Measurements from ENCODE around the gene PPEF1. TPM values are rescaled to one million over a fixed set of nuclear protein-coding genes. Genes with fewer than 3 reads are reported as not detected.

The PPEF1 gene
- total and polyA plus RNA-seq, 2 of the 13 experiments (the other 11 are each of a cell fraction or from before 2014, with no cell fraction given) = not detected

DNA sequence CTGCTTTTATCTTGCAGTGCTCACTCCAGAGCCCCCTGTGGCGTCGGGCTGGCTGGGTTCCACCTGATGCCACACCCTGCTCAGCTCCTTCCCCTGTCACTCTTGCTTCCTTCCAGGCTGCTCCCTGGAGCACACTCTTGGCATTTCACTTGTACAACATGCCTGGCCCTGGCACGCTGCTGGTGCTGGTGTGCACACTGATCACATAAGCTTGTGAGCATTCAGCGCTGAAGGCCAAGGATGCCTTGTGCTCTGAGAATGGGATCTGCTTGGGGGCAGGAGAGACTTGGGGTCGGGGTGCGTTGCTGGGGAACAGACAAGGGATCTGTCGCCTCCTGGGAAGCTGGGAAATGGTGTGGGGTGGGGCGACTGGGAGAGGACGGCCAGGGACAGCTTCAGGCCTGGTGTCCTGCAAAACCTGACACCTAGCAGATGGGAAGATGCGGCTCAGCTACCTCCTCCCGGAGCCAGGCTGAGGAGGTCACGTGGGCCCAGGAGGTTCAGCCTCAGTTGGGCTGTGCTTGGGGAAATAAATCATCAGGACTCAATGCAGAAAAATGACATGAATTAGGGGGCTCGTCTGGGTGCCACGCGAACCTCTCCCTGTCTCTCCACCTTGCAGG lies 167.9 kb downstream of the PPEF1 start (continued):
- TF ChIP-seq, protein P1, sequence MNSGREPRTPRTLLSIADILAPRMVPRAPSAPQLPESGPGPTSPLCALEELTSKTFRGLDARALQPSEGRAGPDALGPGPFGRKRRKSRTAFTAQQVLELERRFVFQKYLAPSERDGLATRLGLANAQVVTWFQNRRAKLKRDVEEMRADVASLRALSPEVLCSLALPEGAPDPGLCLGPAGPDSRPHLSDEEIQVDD (CRISPR knock-in tag; IDR thresholded peaks at IDR 0.05; ENCODE audit: borderline replicate concordance) = no peak
- TF ChIP-seq JUND (CRISPR knock-in tag; IDR thresholded peaks at IDR 0.05) (no peak), NCOR1 (IDR thresholded peaks at IDR 0.05; ENCODE audit: borderline replicate concordance, low read length) (no peak), KLF15 (CRISPR knock-in tag; IDR thresholded peaks at IDR 0.05; ENCODE audit: borderline replicate concordance) (no peak), JARID2 (CRISPR knock-in tag; IDR thresholded peaks at IDR 0.05; ENCODE audit: insufficient replicate concordance) (no peak)
- TF ChIP-seq, protein P2, sequence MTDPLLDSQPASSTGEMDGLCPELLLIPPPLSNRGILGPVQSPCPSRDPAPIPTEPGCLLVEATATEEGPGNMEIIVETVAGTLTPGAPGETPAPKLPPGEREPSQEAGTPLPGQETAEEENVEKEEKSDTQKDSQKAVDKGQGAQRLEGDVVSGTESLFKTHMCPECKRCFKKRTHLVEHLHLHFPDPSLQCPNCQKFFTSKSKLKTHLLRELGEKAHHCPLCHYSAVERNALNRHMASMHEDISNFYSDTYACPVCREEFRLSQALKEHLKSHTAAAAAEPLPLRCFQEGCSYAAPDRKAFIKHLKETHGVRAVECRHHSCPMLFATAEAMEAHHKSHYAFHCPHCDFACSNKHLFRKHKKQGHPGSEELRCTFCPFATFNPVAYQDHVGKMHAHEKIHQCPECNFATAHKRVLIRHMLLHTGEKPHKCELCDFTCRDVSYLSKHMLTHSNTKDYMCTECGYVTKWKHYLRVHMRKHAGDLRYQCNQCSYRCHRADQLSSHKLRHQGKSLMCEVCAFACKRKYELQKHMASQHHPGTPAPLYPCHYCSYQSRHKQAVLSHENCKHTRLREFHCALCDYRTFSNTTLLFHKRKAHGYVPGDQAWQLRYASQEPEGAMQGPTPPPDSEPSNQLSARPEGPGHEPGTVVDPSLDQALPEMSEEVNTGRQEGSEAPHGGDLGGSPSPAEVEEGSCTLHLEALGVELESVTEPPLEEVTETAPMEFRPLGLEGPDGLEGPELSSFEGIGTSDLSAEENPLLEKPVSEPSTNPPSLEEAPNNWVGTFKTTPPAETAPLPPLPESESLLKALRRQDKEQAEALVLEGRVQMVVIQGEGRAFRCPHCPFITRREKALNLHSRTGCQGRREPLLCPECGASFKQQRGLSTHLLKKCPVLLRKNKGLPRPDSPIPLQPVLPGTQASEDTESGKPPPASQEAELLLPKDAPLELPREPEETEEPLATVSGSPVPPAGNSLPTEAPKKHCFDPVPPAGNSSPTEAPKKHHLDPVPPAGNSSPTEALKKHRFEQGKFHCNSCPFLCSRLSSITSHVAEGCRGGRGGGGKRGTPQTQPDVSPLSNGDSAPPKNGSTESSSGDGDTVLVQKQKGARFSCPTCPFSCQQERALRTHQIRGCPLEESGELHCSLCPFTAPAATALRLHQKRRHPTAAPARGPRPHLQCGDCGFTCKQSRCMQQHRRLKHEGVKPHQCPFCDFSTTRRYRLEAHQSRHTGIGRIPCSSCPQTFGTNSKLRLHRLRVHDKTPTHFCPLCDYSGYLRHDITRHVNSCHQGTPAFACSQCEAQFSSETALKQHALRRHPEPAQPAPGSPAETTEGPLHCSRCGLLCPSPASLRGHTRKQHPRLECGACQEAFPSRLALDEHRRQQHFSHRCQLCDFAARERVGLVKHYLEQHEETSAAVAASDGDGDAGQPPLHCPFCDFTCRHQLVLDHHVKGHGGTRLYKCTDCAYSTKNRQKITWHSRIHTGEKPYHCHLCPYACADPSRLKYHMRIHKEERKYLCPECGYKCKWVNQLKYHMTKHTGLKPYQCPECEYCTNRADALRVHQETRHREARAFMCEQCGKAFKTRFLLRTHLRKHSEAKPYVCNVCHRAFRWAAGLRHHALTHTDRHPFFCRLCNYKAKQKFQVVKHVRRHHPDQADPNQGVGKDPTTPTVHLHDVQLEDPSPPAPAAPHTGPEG (CRISPR knock-in tag; IDR thresholded peaks at IDR 0.05) = no peak

All from HepG2 (cell line).